ENCODE data around the gene SPPL3.

SPPL3 gene

DNA sequence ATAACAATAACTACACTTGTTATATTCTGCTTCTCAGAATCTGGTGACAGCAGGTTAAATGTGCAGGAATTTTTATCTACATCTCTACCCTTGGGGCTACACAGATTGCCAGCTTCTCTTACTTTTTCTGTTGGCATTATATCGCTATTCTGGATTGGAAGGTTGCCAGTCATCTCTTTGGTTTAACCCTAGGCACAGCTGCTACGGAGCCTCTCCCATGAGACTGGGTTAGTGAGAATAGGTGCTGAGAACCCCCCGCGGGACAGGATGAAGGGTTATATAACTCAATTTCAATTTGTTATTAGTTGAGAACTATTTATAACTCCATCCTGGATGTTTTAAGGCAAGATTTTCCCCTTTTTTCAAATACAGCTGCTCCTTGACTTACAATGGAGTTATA lies 105.5 kb downstream of the SPPL3 start:
- TF ChIP-seq SIN3A (IDR thresholded peaks at IDR 0.05; ENCODE audit: borderline replicate concordance, insufficient read depth, low read length) (no peak), FOXP2 (optimal IDR thresholded peaks at IDR 0.05; ENCODE audit: borderline replicate concordance, extremely low read depth, extremely low read length, insufficient read depth) (no peak), POLR2AphosphoS5 (IDR thresholded peaks at IDR 0.05; ENCODE audit: low read depth, low read length) (no peak), TAF1 (IDR thresholded peaks at IDR 0.05; ENCODE audit: borderline replicate concordance, insufficient read depth, low read length) (no peak)
- TF ChIP-seq, protein P1, sequence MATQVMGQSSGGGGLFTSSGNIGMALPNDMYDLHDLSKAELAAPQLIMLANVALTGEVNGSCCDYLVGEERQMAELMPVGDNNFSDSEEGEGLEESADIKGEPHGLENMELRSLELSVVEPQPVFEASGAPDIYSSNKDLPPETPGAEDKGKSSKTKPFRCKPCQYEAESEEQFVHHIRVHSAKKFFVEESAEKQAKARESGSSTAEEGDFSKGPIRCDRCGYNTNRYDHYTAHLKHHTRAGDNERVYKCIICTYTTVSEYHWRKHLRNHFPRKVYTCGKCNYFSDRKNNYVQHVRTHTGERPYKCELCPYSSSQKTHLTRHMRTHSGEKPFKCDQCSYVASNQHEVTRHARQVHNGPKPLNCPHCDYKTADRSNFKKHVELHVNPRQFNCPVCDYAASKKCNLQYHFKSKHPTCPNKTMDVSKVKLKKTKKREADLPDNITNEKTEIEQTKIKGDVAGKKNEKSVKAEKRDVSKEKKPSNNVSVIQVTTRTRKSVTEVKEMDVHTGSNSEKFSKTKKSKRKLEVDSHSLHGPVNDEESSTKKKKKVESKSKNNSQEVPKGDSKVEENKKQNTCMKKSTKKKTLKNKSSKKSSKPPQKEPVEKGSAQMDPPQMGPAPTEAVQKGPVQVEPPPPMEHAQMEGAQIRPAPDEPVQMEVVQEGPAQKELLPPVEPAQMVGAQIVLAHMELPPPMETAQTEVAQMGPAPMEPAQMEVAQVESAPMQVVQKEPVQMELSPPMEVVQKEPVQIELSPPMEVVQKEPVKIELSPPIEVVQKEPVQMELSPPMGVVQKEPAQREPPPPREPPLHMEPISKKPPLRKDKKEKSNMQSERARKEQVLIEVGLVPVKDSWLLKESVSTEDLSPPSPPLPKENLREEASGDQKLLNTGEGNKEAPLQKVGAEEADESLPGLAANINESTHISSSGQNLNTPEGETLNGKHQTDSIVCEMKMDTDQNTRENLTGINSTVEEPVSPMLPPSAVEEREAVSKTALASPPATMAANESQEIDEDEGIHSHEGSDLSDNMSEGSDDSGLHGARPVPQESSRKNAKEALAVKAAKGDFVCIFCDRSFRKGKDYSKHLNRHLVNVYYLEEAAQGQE (IDR thresholded peaks at IDR 0.05; ENCODE audit: insufficient read depth in 1 of 2, low read depth in 2 of 2, low read length in 2 of 2): no peak

DNA sequence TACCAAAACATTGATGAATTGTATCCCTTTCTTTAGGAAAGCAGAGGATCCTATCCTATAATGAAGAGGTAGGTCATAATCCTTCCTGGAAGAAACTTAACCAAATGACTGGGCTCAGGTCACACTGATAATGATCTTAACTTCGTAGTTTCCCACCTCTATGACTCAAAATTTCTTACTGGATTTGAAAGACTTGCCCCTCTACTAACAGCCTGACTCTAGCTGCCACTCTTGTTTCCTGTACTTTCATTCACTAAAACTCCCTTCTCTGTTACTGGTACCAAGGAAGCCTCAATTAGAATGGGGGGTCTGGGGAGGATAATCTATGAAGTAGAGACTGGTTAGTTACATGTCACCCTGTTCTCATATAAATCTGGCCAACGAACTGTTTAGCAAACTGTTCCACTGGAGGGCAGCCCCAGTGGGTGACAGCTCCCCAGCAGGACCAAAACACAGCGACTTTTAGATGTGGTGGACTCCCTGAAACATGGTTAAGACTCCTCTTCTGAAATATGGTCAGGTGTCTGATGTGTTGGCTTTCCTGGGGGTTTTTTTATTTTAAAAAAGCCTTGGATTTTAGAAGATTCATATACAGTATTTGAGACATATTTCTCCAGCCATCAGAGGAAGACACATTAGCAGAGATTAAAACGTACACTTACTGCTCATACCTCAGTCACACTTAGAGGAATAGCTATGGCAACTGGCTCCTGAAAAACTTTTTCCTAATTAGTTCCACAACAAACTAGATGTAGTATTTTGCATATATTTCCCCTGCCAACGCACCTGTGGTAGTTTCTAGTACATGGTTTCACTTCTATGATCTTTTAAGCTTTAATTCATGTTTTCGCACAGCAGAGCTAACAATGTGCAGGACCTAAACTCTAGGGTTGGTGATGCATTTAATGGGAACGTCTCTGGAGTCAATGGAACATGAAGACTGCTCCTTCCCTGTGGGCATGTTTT lies 106.2 kb downstream of the SPPL3 start:
- TF ChIP-seq TAF1 (IDR thresholded peaks at IDR 0.05; ENCODE audit: borderline replicate concordance, insufficient read depth, low read length) (no peak), FOXP2 (optimal IDR thresholded peaks at IDR 0.05; ENCODE audit: borderline replicate concordance, extremely low read depth, extremely low read length, insufficient read depth) (no peak), SIN3A (IDR thresholded peaks at IDR 0.05; ENCODE audit: borderline replicate concordance, insufficient read depth, low read length) (no peak), POLR2AphosphoS5 (IDR thresholded peaks at IDR 0.05; ENCODE audit: low read depth, low read length) (no peak)
- TF ChIP-seq, protein P1 (IDR thresholded peaks at IDR 0.05; ENCODE audit: insufficient read depth in 1 of 2, low read depth in 2 of 2, low read length in 2 of 2): no peak

DNA sequence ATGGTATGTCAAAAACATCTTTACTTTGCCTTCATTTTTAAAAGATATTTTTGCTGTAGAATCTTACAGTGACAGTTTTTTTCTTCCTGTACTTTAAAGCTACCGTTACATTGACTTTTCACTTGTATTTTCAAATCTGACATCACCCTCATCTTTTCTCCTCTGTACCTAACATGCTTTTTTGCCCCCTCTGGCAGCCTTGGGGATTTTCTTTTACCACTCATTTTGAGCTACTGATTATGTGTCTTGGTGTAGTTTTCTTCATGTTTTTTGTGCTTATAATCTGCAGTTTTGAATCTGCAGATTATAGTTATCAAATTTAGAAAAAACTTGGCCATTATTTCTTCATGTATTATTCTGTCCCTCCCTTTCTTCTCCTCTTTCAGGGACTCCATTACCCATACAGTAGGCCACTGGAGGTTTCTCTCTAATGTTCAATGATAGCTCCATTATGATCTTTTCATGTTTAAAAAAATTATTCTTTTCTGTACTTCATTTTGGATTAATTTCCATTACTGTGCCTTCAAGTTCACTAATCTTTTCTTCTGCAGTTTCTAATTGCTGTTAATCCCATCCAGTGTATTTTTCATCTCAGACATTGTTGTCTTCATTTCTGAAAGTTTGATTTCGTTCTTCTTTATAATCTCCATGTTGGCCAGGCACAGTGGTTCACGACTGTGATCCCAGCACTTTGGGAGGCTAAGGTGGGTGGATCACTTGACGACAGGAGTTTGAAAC lies 108.5 kb downstream of the SPPL3 start:
- TF ChIP-seq SIN3A (IDR thresholded peaks at IDR 0.05; ENCODE audit: borderline replicate concordance, insufficient read depth, low read length) (no peak), TAF1 (IDR thresholded peaks at IDR 0.05; ENCODE audit: borderline replicate concordance, insufficient read depth, low read length) (no peak), FOXP2 (optimal IDR thresholded peaks at IDR 0.05; ENCODE audit: borderline replicate concordance, extremely low read depth, extremely low read length, insufficient read depth) (no peak), POLR2AphosphoS5 (IDR thresholded peaks at IDR 0.05; ENCODE audit: low read depth, low read length) (no peak)
- TF ChIP-seq, protein P1 (IDR thresholded peaks at IDR 0.05; ENCODE audit: insufficient read depth in 1 of 2, low read depth in 2 of 2, low read length in 2 of 2): no peak

DNA sequence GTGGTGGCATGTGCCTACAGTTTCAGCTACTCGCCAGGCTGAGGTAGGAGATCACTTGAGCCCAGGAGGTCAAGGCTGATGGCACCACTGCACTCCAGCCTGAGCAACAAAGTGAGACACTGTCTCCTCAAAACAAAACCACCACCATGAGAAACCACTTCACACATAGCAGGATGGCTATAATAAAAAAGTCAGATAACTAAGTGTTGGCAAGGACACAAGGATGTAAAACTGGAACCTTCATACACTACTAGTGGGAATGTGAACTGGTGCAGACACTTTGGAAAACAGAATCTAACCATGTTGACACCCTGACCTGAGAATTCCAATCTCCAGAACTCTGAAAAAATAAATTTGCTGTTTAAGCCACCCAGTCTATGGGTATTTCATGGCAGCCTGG lies 110.8 kb downstream of the SPPL3 start:
- no peak for TF ChIP-seq TAF1 (IDR thresholded peaks at IDR 0.05; ENCODE audit: borderline replicate concordance, insufficient read depth, low read length)
- TF ChIP-seq, protein P1 (IDR thresholded peaks at IDR 0.05; ENCODE audit: insufficient read depth in 1 of 2, low read depth in 2 of 2, low read length in 2 of 2): no peak
- no peak for TF ChIP-seq FOXP2 (optimal IDR thresholded peaks at IDR 0.05; ENCODE audit: borderline replicate concordance, extremely low read depth, extremely low read length, insufficient read depth)
- no peak for TF ChIP-seq SIN3A (IDR thresholded peaks at IDR 0.05; ENCODE audit: borderline replicate concordance, insufficient read depth, low read length)
- no peak for TF ChIP-seq POLR2AphosphoS5 (IDR thresholded peaks at IDR 0.05; ENCODE audit: low read depth, low read length)

Measured in PFSK-1 (cell line).